Right lobe of liver (tissue), 6 donors: ENCODE measurements around the gene ADAMTS19. TPM values are rescaled to one million over a fixed set of nuclear protein-coding genes. Genes with fewer than 3 reads are reported as not detected.

Experiments
- ATAC-seq, 4 donors: fragments of 200-7000 bp; cut with Tn5 transposase; one replicate each; pipeline ENCODE4 v1.9.1; 2020; ENCODE audit warnings: mild to moderate bottlenecking in 4 of 4, moderate library complexity in 4 of 4
- DNase-seq, 3 donors: peaks; one replicate each; pipeline ENCODE4 v3.0.0-alpha.2; 2020
- H3K27ac ChIP-seq, 3 donors: fragments of 200-600 bp; one replicate each; pipeline ENCODE4 v1.8.0; 2022
- H3K27me3 ChIP-seq, 2 donors: fragments of 200-600 bp; one replicate each; pipeline ENCODE4 v1.8.0; 2022
- H3K36me3 ChIP-seq, 4 donors: fragments of 200-600 bp; sonication (generic) in 1 of 4; one replicate each; pipeline versions ENCODE4 v1.5.1 to v1.8.0; 2017 to 2022; ENCODE audit warnings: control low read depth in 1 of 4
- H3K4me1 ChIP-seq, 4 donors: fragments of 200-600 bp; sonication (generic) in 1 of 4; one replicate each; pipeline versions ENCODE4 v1.5.1 to v1.8.0; 2017 to 2022; ENCODE audit warnings: control low read depth in 1 of 4
- H3K4me3 ChIP-seq, 3 donors: fragments of 200-600 bp; one replicate each; pipeline ENCODE4 v1.8.0; 2022
- H3K9me3 ChIP-seq, 4 donors: fragments of 200-600 bp; sonication (generic) in 1 of 4; one replicate each; pipeline versions ENCODE4 v1.5.1 to v1.8.0; 2017 to 2022; ENCODE audit warnings: control low read depth in 1 of 4
- CTCF ChIP-seq, 4 donors: fragments of 200-600 bp in 3 of 4; fragments of 450-650 bp in 1 of 4; IDR thresholded peaks; one replicate each; pipeline versions ENCODE4 v1.5.1 to v1.8.0; 2016 to 2022; ENCODE audit warnings: antibody characterized with exemption in 4 of 4, mild to moderate bottlenecking in 2 of 4
- POLR2A ChIP-seq: fragments of 450-650 bp; IDR thresholded peaks from one replicate; pipeline ENCODE4 v1.6.1; 2017; ENCODE audit warnings: antibody characterized with exemption, mild to moderate bottlenecking
- WGBS: methylation state at CpG from one replicate; pipeline ENCODE4 v1.1.6; 2018; ENCODE audit warnings: low coverage, low lambda C conversion rate; ENCODE audit not compliant: insufficient coverage; ENCODE audit errors: missing lambda C conversion rate; 5-methylcytosine and 5-hydroxymethylcytosine counted together
- intact Hi-C, 2 donors: fragments of 100-400 bp; cut with DNase I; formaldehyde crosslinking; loops; one replicate each; pipeline versions ENCODE4 v1.11.2 to v1.14.1; 2022
- total RNA-seq, 6 experiments: library from RNA; depleted of rRNA in 2 of 6; stranded (reverse); fragments of >200 nt in 2 of 6; fragmentation: NEBNext Ultra II Directional in 3 of 6; extraction: Animal tissue kit (Norgen Biotek cat#: 25700) in 3 of 6; gene quantifications; one replicate each; pipeline versions ENCODE4 v1.1.0 to v1.2.4, GENCODE V29; 2016 to 2023
- donor health status: DM: no; HTN: yes; CAD: no.
- donor health status: DM: no; HTN: no; CAD: no.
- donor health status: DM: no; HTN: no; CAD: no.
- donor health status: DM: no; HTN: yes; CAD: no.
- donor health status: DM: no; HTN: yes; CAD: no.

The ADAMTS19 gene
- total RNA-seq, 6 experiments from 2014 or later = not detected

- Histone ChIP-seq H3K4me3 (no peak overlapping the region), H3K27ac (no peak overlapping the region), H3K27me3 (no peaks in the 10 kb centered on the region), H3K36me3 (no peaks in the 10 kb centered on the region), H3K4me1 (no peaks in the 10 kb centered on the region), H3K9me3 (no peaks in the 10 kb centered on the region)
- no peak for TF ChIP-seq CTCF (IDR thresholded peaks at IDR 0.05)
- TF ChIP-seq POLR2A = no peak
- 69% methylated on average over 4 of the region's 4 CpGs for WGBS
- DNase-seq (no peak), ATAC-seq (no peak)
- intact Hi-C loops = no loop called here
Observed at GRCh38 chr5:129448654-129449053, 11.4 kb upstream of the ADAMTS19 start.

GRCh38 chr5:129454461-129454860 lies 5.6 kb upstream of the ADAMTS19 start:
- 91% methylated on average over 2 of the region's 2 CpGs for WGBS
- ATAC-seq (no peak), DNase-seq (no peak)
- no peak for TF ChIP-seq CTCF (IDR thresholded peaks at IDR 0.05)
- TF ChIP-seq POLR2A = no peak
- Histone ChIP-seq H3K9me3 (no peaks in the 10 kb centered on the region), H3K27ac (no peak overlapping the region), H3K36me3 (no peaks in the 10 kb centered on the region), H3K27me3 (peaks cover 4% of the 10 kb centered on the region in 2 donors), H3K4me1 (no peaks in the 10 kb centered on the region), H3K4me3 (no peak overlapping the region)
- intact Hi-C loops = no loop called here

GRCh38 chr5:129459450-129459776 lies 685 bp upstream of the ADAMTS19 start:
- no peak for TF ChIP-seq POLR2A
- no peak for TF ChIP-seq CTCF (IDR thresholded peaks at IDR 0.05)
- Histone ChIP-seq H3K4me1 (peaks cover 0 to 13% (median 0%) of the 10 kb centered on the region in 4 donors), H3K9me3 (no peaks in the 10 kb centered on the region), H3K36me3 (no peaks in the 10 kb centered on the region), H3K27ac (no peak overlapping the region), H3K27me3 (peaks cover 4 to 14% of the 10 kb centered on the region in 2 donors), H3K4me3 (no peak overlapping the region)
- 13% methylated on average over 8 of the region's 11 CpGs for WGBS
- peak in 1 of 3 donors; percentile 11 for DNase-seq
- no peak for ATAC-seq
- intact Hi-C loops = no loop called here

GRCh38 chr5:129460672-129460935 lies 506 bp downstream of the ADAMTS19 start:
- Histone ChIP-seq H3K4me3 (peak overlapping the region in 2 of 3 donors; percentile 0 to 37), H3K36me3 (no peaks in the 10 kb centered on the region), H3K27me3 (peaks cover 4 to 14% of the 10 kb centered on the region in 2 donors), H3K9me3 (no peaks in the 10 kb centered on the region), H3K4me1 (peaks cover 0 to 13% (median 0%) of the 10 kb centered on the region in 4 donors), H3K27ac (no peak overlapping the region)
- TF ChIP-seq CTCF (IDR thresholded peaks at IDR 0.05) = no peak
- no peak for TF ChIP-seq POLR2A
- intact Hi-C loops = no loop called here
- ATAC-seq = no peak
- 0% methylated on average over 10 of the region's 10 CpGs for WGBS
- DNase-seq = no peak
